Loucy (cell line): ENCODE measurements around the gene MZB1.

ENCODE experiments used
- CTCF ChIP-seq: fragments of 200-600 bp; sonication (generic); conservative IDR thresholded peaks from 2 replicates; pipeline ENCODE4 v1.5.1; 2014; ENCODE audit warnings: mild to moderate bottlenecking, antibody characterized with exemption, low read length
- EZH2phosphoT487 ChIP-seq: fragments of 200-600 bp; IDR thresholded peaks from 2 replicates; pipeline ENCODE4 v1.6.1; 2018; ENCODE audit warnings: antibody characterized with exemption, mild to moderate bottlenecking, moderate library complexity, borderline replicate concordance

GRCh38 chr5:139417214-139417613, 27.5 kb upstream of the MZB1 start:
- no peak for TF ChIP-seq CTCF
- no peak for TF ChIP-seq EZH2phosphoT487
